Fibroblast of villous mesenchyme (primary cell): ENCODE measurements around the gene RNF40. TPM values are rescaled to one million over a fixed set of nuclear protein-coding genes. Genes with fewer than 3 reads are reported as not detected.
A peak's percentile ranks its signal among the peaks of the same experiment; 100 is the strongest.

Experiments used
- DNase-seq: peaks from one replicate; pipeline ENCODE4 v3.0.0-alpha.2; 2010; ENCODE audit warnings: low read depth
- H3K4me3 ChIP-seq: 2 replicates; pipeline ENCODE4 v1.5.1; 2011; ENCODE audit warnings: low read depth, mild to moderate bottlenecking, low read length
- total RNA-seq: library from RNA; depleted of rRNA; stranded (reverse); fragments of >200 nt; gene quantifications from 2 replicates; pipeline ENCODE4 v1.2.3, GENCODE V29; 2012
- TF ChIP-seq, protein P1 (sequence below): IDR thresholded peaks from 2 replicates; pipeline ENCODE4 v1.5.1; 2012; ENCODE audit warnings: low read depth, mild to moderate bottlenecking, low read length; ENCODE audit not compliant: insufficient read depth

RNF40 gene
- total RNA-seq, 1 donor, result 88.9 TPM

DNA sequence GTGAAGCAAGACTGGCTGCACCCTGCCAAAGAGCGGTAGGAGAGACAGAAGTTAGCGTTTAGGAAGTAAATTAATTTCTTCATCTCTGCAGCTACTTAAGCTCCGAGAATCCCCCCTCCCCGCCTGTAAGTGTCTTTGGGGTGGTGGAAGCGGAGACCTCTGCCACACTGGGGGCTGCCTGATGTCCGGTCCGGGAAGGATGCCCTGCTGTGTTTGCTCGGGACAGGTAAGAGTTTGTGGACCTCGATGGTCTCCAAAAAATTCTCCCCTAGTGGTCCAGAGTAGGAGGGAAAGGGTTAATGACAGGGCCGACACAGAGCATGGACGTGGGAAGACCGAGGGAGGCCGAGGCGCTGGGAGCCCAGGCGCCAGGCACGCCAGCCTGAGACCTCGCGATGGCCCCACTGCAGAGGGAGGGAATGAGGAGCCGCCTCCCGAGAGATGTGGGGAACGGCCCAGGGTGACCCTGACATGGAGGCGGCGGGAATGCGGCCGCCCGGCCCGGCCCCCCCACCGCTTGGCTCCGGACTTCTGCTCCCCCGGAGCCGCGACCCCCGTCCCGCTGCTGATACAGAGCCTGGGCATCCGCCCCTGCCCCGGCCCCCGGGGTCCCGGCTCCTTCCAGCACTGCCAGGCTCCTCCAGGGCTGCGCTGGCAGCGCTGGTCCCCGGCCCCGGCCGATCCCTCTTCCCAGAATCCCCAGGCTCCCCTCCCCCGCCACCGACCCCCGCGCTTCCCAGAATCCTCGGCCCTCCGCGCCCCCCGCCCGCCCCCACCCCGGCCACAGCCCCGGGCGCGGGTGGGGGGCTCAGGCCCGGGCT lies 24.2 kb downstream of the RNF40 start:
- peak overlapping the region; percentile 96 for H3K4me3 ChIP-seq
- TF ChIP-seq, protein P1, sequence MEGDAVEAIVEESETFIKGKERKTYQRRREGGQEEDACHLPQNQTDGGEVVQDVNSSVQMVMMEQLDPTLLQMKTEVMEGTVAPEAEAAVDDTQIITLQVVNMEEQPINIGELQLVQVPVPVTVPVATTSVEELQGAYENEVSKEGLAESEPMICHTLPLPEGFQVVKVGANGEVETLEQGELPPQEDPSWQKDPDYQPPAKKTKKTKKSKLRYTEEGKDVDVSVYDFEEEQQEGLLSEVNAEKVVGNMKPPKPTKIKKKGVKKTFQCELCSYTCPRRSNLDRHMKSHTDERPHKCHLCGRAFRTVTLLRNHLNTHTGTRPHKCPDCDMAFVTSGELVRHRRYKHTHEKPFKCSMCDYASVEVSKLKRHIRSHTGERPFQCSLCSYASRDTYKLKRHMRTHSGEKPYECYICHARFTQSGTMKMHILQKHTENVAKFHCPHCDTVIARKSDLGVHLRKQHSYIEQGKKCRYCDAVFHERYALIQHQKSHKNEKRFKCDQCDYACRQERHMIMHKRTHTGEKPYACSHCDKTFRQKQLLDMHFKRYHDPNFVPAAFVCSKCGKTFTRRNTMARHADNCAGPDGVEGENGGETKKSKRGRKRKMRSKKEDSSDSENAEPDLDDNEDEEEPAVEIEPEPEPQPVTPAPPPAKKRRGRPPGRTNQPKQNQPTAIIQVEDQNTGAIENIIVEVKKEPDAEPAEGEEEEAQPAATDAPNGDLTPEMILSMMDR, result no peak
- peak; percentile 68 for DNase-seq

DNA sequence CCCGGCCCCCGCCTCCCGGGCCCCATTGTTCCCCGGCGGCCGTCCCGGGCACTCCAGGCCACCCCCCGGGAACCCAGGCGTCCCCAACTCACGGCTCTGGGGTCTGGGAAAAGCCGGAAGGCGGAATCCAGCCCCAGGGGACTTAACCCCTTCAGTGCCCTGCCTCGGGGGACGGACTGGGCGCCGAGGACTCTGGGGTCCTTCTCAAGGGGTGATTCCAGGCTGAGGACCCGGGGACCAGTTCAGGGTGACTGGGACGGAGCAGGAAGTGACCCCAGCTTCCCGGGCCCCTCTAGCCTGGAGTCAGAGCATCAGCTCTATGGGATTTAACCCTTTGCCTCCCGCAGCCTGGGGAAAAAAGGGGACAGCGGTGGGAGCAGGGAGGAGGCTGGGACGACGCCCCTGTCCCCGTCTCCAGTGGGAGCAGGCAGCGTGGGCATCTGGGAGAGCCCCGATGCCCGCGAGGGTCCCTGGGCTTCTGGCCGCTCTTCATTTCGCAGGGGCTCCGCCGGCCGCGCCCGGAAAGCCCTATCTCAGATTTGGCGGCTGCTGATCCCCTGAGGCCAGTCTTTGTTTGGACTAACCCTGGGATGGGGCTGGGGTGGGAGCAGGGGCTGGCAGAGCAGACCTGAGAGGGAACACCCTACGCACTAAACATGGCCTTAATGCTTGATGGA lies 25.0 kb downstream of the RNF40 start, which contains the start of gene ZNF629:
Gene ZNF629 (minus strand): TSS at position 270 of the 677 bp plus-strand sequence. CDS start 2,723 bp downstream, outside the sequence.
- TF ChIP-seq, protein P1, result no peak
- peak; percentile 70 for DNase-seq
- peak within 1 kb of the TSS; percentile 96 for H3K4me3 ChIP-seq

DNA sequence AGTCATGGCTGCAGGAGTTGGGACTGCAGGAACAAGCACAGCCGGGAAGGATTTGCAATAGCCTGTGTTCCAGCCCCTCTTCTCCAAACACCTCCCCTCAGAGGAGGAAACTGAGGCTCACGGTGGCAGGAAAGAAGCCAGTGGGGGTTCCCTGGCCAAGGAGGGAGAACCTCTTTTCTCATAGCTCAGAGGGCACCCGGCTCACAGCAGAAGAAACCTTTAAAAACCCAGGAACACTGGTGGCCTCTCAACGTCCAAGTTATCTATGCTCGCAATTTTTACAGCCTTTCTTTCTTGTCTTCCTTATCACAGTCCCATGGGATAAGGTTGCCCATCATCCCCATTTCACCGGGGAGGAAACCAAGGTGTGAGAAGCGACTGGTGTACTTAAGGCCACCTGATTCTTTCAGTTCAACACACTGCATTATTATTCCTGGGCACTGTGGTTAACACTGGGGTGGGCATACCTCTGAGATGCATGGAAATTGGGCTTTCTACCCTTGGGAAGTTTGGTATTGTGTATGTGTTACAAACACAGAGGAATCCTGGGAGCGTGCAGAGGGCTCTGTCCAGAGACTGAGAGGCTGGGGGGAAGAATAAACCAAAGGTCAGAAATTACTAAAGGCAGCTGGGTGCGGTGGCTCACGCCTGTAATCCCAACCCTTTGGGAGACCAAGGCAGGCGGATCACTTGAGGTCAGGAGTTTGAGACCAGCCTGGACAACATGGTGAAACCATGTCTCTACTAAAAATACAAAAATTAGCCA lies 25.7 kb downstream of the RNF40 start:
- TF ChIP-seq, protein P1, result no peak
- peak overlapping the region; percentile 96 for H3K4me3 ChIP-seq
- DNase-seq, result no peak

DNA sequence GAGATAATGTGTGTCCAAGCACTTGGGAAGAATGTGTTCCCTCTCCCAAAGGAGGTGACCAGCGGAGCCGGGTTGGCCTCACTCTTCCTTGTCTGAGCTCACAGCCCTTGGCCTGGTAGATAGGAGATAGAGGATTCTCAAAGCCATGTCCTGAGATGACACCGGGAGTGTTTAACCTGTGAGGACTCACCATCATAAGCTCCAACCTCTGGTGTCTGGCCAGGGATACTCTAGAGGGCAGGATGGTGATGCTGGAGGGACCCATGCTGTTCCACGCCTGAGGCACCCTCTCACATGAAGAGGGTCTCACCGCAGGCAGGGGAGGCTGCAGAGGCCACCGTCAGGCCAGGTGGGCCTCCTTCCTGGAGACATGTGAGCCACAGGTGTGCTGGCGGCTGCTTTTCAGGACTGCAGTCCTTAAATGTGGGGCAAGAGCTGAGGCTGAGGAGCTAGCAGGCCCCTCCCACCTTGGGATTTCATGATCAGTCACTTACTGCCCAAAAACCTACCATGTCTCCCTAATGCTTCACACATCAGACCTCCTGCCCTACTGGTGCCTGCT lies 31.5 kb downstream of the RNF40 start:
- H3K4me3 ChIP-seq, result no peak overlapping the region
- no peak for DNase-seq
- TF ChIP-seq, protein P1, result no peak

DNA sequence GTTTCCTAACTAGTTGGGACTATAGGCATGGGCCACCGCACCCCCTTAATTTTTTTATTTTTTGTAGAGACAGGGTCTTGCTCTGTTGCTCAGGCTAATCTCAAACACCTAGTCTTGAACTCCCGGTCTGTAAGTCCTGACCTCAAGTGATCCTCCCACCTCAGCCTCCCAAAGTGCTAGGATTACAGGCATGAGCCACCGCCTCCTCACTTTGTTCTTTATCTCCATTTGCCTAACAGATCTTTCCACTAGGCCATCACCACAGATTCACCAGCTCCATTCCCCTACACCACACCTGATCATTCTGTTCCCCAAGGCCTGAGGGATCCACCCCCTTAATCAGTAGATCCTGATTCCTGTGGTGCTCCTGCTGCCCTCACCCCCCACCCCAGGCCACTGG lies 32.5 kb downstream of the RNF40 start:
- no peak overlapping the region for H3K4me3 ChIP-seq
- no peak for DNase-seq
- TF ChIP-seq, protein P1, result no peak

DNA sequence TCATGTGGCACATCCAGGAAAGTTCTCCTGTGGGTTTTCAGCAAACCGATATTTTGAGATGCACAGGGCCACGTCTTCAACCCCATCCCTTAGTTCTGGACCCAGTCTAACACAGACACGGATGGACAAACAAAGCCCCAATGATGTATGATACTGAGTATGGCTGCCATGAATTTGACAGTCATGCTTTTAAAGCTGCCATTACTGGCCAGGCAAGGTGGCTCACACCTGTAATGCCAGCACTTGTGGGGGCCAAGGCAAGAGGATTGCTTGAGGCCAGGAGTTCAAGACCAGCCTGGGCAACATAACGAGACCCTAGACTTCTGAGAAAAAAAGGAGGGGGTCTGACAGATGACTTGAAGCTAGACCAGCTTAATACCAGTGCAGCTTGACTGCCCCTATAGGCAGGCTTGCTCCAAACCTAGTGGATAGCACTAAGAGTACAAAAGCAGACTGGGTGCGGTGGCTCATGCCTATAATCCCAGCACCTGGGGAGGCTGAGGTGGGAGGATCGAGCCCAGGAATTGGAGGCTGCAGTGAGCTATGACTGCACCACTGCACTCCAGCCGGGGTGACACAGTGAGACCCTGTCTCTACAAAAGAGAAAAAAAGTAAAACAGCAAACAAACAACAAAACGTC lies 35.7 kb downstream of the RNF40 start:
- TF ChIP-seq, protein P1, result peak; percentile 9
- H3K4me3 ChIP-seq, result no peak overlapping the region
- DNase-seq, result no peak
